LoVo (cell line): ENCODE results near the gene FBXO48.
"Not testable (repeated sequence)": the region's sequence is repeated elsewhere in the genome, so short reads cannot be mapped to it uniquely, and the experiment has no call there.

Source experiments
- DNase-seq: peaks from one replicate; pipeline ENCODE4 v3.0.0-alpha.2; 2016; ENCODE audit warnings: low spot score

Gene FBXO48, protein sequence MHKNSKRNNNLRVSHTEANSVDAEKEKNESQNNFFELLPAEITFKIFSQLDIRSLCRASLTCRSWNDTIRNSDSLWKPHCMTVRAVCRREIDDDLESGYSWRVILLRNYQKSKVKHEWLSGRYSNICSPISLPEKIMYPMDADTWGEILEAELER

GRCh38 chr2:68467077-68467960 lies at the start of gene FBXO48, which contains the start of gene APLF:
Gene FBXO48, minus strand, starts transcription at chr2:68467294. Its CDS starts 2,149 bp downstream, at chr2:68465145.
Gene APLF, plus strand, starts transcription at chr2:68467585. Its CDS starts 147 bp downstream, at chr2:68467732.
- peak; percentile 98 for DNase-seq

GRCh38 chr2:68516051-68516955 lies 49.2 kb upstream of the FBXO48 start:
- DNase-seq, result no peak

- DNase-seq, result no peak
Observed at GRCh38 chr2:68514316-68514929, 47.3 kb upstream of the FBXO48 start.

DNA sequence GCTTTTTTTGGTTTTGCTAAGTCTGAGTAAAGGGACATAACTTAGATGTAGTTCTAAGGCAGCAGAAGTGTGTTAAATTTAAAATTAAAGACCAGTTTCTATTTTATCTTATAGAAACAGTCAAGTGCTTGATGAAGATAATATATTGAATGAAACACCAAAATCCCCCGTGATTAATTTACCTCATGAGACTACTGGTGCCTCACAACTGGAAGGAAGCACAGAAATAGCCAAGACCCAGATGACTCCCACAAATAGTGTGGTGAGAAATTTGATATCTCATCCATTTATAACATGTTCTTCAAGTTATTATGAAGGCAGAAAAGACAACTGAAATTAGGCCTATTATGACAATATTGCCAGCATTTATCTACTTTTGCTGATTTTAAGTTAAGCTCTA lies 45.9 kb upstream of the FBXO48 start:
- no peak for DNase-seq

DNA sequence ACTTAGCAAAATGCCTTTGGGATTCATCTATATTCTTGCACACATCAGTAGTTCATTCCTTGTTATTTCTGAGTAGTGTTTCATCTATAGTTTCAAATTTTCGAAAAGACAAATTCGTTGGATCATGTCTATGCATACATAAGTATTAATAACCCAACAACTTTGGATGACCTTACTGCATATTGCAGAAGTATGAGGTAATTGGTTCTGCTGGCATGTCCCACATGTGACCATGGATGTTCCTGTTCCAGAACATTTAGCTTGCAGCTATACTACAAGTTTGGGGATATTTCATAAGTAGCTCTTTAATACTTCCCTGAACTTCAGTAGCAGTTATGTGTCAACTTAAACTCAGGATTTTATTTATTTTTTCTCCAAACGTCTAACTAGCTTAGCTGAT lies 45.2 kb upstream of the FBXO48 start:
- no peak for DNase-seq

GRCh38 chr2:68506170-68506569 lies 39.1 kb upstream of the FBXO48 start:
- DNase-seq, result no peak

DNA sequence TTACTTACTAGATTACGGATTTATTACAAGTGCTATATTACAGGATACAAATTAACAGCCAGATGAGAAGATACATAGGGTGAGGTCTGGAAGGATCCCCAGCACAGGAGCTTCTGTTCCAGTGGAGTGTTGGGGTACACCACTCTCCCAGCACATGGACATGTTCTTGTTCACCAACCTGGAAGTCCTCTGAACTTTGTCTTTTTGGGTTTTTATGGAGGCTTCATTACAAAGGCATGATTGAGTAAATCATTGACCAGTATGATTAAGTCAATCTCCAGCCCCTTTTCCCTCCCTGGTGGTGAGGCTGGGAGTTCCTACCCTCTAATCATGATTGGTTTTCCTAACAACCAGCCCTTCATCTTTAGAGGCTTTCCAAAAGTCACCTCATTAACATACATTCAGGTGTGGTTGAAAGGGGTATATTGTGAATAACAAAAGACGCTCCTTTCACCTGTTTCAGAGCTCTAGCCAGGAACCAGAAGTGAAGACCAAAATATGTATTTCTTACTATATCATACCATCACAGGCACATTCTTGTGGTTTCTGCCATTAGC lies 38.6 kb upstream of the FBXO48 start:
- DNase-seq, result no peak

- DNase-seq, result no peak
Observed at GRCh38 chr2:68501768-68502167, 34.7 kb upstream of the FBXO48 start.

DNA sequence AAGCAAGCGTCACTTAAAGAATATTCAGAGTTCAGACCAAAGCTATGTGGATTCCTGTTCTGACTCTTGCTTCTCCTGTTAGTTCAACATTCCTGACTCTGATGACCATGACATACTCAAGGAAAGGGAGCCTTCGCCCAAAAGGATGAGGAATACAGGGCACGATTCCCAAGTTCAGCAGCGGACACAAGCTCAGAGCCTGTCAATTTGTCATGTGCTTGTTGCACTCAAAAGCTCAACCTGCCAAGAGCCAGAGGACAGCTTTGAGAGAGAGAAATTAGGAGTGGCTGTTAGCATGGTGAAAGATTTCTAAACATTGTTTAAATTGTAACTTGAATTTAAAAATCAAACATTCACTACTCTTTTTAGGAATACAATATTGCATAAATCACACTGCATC lies 33.6 kb upstream of the FBXO48 start:
- no peak for DNase-seq

GRCh38 chr2:68499133-68499532 lies 32.0 kb upstream of the FBXO48 start:
- no peak for DNase-seq

GRCh38 chr2:68491582-68491981 lies 24.5 kb upstream of the FBXO48 start:
- no peak for DNase-seq

GRCh38 chr2:68489282-68489681 lies 22.2 kb upstream of the FBXO48 start:
- no peak for DNase-seq

- not testable (repeated sequence) for DNase-seq
Observed at GRCh38 chr2:68488605-68489004, 21.5 kb upstream of the FBXO48 start.

DNA sequence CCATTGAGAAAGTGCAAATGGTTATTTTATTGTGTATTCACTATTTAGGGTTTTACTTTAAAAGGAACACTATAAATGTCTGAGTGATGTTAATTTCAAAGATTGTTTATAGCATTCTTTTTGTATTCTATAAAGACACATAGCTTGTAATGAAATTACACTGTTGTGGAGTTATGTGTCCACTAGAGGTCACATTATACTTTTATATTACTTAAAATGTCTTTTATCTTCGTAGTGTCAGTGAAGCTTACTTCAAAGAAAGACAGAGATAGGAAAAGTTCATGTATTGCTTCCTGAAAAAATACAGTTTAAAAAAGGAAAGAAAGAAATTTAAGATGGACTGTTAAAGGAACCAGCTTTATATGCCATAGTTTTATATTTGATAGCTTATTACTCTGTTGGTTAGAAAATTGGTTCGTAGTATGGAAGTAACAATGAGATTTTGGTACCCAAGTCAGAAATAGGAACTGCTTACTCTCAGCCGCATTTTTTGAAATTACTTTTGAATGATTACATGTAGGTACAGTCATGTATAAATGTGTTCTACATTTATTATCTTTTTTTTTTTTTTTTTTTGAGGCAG lies 20.8 kb upstream of the FBXO48 start:
- DNase-seq, result no peak

- no peak for DNase-seq
Observed at GRCh38 chr2:68483011-68483410, 15.9 kb upstream of the FBXO48 start.

GRCh38 chr2:68482296-68482820 lies 15.3 kb upstream of the FBXO48 start:
- no peak for DNase-seq

GRCh38 chr2:68478688-68479087 lies 11.6 kb upstream of the FBXO48 start:
- DNase-seq, result no peak

DNA sequence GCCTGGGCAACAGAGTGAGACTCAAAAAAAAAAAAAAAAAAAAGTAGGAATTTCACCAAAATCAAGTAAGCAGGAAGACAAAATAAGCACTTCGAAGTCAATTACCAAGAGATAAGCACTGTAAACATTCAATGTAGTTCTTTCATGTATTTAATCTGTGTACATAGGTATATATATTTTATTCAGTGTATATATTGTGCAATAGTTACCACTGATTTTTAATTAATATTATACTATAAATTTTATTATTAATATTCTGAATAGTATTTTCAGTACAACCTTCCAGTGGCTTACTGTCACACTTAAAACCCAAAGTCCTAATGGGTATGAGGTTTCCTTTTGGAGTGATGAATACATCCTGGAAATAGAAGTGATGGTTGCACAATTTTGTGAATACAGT lies 9.4 kb upstream of the FBXO48 start:
- no peak for DNase-seq

DNA sequence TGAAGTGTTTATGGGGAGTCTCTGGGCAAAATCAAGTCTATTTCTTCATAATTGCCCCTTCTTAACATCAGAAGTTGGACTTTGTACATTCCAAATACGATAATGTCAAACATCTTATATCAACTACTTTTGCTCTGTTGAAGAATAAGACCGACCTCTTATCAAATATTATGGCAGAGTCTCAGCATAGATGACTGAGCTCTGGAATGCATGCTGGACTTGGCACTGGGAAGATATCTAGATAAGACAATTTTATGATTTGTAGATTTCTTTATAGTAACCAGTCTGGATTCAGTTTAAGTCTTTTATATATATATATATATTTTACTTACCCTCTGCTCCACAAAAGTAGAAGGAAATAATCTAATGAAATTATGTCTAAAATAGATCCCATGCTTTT lies 8.5 kb upstream of the FBXO48 start:
- DNase-seq, result no peak

DNA sequence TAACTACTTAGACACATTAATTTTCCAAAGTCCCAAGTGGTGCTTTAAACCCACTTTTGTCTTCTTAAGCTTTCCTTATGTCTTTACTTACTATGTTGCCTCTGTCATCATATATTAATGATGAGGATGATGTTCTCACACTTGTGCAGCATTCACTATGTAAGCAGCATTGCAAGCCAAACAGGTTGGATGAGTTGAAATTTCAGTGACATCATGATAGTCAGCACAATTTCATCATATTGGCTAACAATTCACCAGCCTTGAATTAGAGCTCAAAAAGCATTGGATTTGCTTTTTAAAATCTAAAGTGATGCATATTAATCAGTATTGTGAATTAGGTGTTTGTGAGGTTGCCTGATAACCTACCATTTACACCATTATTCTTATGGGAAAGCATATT lies 8.0 kb upstream of the FBXO48 start:
- no peak for DNase-seq

DNA sequence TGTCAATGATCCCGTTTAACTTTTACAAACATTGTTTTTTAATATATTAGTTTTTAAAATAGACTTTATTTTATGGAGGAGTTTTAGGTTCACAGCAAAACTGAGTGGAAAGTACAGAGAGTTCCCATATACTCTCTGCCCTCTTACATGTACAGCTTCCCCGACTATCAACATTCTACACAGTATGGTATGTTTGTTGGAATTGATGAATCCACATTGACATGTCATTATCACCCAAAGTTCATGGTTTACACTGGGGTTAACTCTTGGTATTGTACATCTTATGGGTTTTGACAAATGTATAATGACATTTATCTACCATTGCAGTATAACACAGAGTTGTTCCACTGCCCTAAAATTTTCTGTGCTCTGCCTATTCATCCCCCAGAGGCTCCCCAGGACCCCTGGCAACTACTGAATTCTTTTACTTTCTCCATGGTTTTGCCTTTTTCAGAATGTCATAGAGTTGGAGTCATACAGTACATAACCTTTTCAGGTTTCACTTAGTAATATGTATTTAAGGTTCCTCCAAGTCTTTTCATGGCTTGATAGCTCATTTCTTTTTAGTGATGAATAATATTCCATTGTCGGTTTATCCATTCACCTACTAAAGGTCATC lies 5.8 kb upstream of the FBXO48 start:
- no peak for DNase-seq
